HCT116 (cell line): ENCODE measurements around the gene MRPL44. TPM values are rescaled to one million over a fixed set of nuclear protein-coding genes. Genes with fewer than 3 reads are reported as not detected.

ENCODE experiments used
- ATAC-seq: fragments of 200-7000 bp; cut with Tn5 transposase; 2 replicates; pipeline ENCODE4 v1.9.1; 2020; ENCODE audit warnings: mild to moderate bottlenecking, moderate library complexity
- BruUV-seq: library from RNA; stranded (reverse); fragments of 400-500 nt; replicated peaks from 2 replicates; lab custom pipeline; 2021; lab: Mats Ljungman, UMichigan
- CTCF ChIA-PET: fragments of 300-600 bp; sonication (Branson Sonifier 250); formaldehyde crosslinking; loops from one replicate; lab custom pipeline; 2021; ENCODE audit warnings: antibody characterized with exemption; lab: Charles Lee
- POLR2A ChIA-PET: fragments of 300-600, 350-600 bp; sonication (Branson Sonifier 250); formaldehyde crosslinking; loops from one replicate; lab custom pipeline; 2021; ENCODE audit warnings: antibody characterized with exemption; lab: Charles Lee
- RAD21 ChIA-PET, 2 experiments: fragments of 300-600 bp; sonication (Branson Sonifier 250); formaldehyde crosslinking; loops; one replicate each; lab custom pipeline; 2023; ENCODE audit warnings: low total read pairs in 2 of 2; ENCODE audit not compliant: uncharacterized antibody in 2 of 2, unreplicated experiment in 2 of 2, low non-redundant PET in 1 of 2; lab: Charles Lee
- DNase-seq: peaks from one replicate; pipeline ENCODE4 v3.0.0-alpha.2; 2010; ENCODE audit warnings: low read depth, low spot score
- H2AFZ ChIP-seq: fragments of 200-600 bp; shearing (Covaris generic), sonication (generic); 2 replicates; pipeline ENCODE4 v1.6.1; 2017; ENCODE audit warnings: low read depth, mixed run types, mixed read lengths, antibody characterized with exemption, low read length; ENCODE audit not compliant: poor library complexity, severe bottlenecking
- H3K27ac ChIP-seq: 2 replicates; pipeline ENCODE4 v1.5.1; 2012; ENCODE audit warnings: low read depth, low read length
- H3K27me3 ChIP-seq: fragments of 200-600 bp; sonication (generic); 2 replicates; pipeline ENCODE4 v1.6.1; 2016; ENCODE audit warnings: mixed run types, low read length, mixed read lengths; ENCODE audit not compliant: insufficient read depth
- H3K36me3 ChIP-seq, 2 experiments: fragments of 200-500 bp in 1 of 2; fragments of 200-600 bp in 1 of 2; sonication (Bioruptor generic) in 1 of 2; sonication (generic) in 1 of 2; 2 replicates each; pipeline versions ENCODE4 v1.5.1 to v1.6.1; 2014 to 2016; ENCODE audit warnings: low read length in 2 of 2, inconsistent platforms in 1 of 2, mixed read lengths in 1 of 2, mixed run types in 1 of 2; ENCODE audit not compliant: insufficient read depth in 2 of 2, control insufficient read depth in 1 of 2
- H3K4me1 ChIP-seq, 2 experiments: fragments of 200-600 bp in 1 of 2; sonication (generic) in 1 of 2; 2 replicates each; pipeline versions ENCODE4 v1.5.1 to v1.6.1; 2012 to 2017; ENCODE audit warnings: low read length in 2 of 2, inconsistent platforms in 1 of 2, mild to moderate bottlenecking in 1 of 2, mixed read lengths in 1 of 2, mixed run types in 1 of 2, moderate library complexity in 1 of 2; ENCODE audit not compliant: insufficient read depth in 2 of 2, control insufficient read depth in 1 of 2
- H3K4me2 ChIP-seq: fragments of 200-600 bp; sonication (generic); 2 replicates; pipeline ENCODE4 v1.6.1; 2017; ENCODE audit warnings: mixed run types, low read length, mixed read lengths
- H3K4me3 ChIP-seq, 2 experiments: fragments of 200-600 bp in 1 of 2; sonication (generic) in 1 of 2; replicated peaks in 1 of 2; 2 replicates each; pipeline ENCODE4 v1.5.1; 2011 to 2016; ENCODE audit warnings: low read length in 2 of 2, control low read depth in 1 of 2, low read depth in 1 of 2, mild to moderate bottlenecking in 1 of 2, mixed read lengths in 1 of 2, mixed run types in 1 of 2
- H3K79me2 ChIP-seq: fragments of 200-600 bp; sonication (generic); 2 replicates; pipeline ENCODE4 v1.6.1; 2017; ENCODE audit warnings: mild to moderate bottlenecking, mixed run types, low read length, moderate library complexity, mixed read lengths; ENCODE audit not compliant: insufficient read depth
- H3K9ac ChIP-seq: fragments of 200-600 bp; sonication (generic); 2 replicates; pipeline ENCODE4 v1.6.1; 2016; ENCODE audit warnings: low read length, mixed read lengths
- H3K9me2 ChIP-seq: fragments of 200-600 bp; sonication (generic), shearing (Covaris generic); 2 replicates; pipeline ENCODE4 v1.6.1; 2017; ENCODE audit warnings: mixed run types, mild to moderate bottlenecking, moderate library complexity; ENCODE audit not compliant: insufficient read depth
- H3K9me3 ChIP-seq, 2 experiments: fragments of 200-500 bp in 1 of 2; fragments of 200-600 bp in 1 of 2; sonication (Bioruptor generic) in 1 of 2; sonication (generic) in 1 of 2; 2 replicates each; pipeline ENCODE4 v1.6.1; 2014 to 2017; ENCODE audit warnings: low read length in 2 of 2, mixed read lengths in 2 of 2, inconsistent platforms in 1 of 2, low read depth in 1 of 2, mild to moderate bottlenecking in 1 of 2, mixed run types in 1 of 2, moderate library complexity in 1 of 2; ENCODE audit not compliant: control insufficient read depth in 1 of 2, insufficient read depth in 1 of 2
- H4K20me1 ChIP-seq: fragments of 200-600 bp; sonication (generic), shearing (Covaris generic); 2 replicates; pipeline ENCODE4 v1.6.1; 2017; ENCODE audit warnings: mixed run types, mild to moderate bottlenecking, moderate library complexity; ENCODE audit not compliant: insufficient read depth
- ATF3 ChIP-seq: IDR thresholded peaks from 2 replicates; pipeline ENCODE4 v1.6.1; 2012
- CEBPB ChIP-seq: IDR thresholded peaks from 2 replicates; pipeline ENCODE4 v1.6.1; 2012; ENCODE audit warnings: low read depth
- EGR1 ChIP-seq: IDR thresholded peaks from 2 replicates; pipeline ENCODE4 v1.6.1; 2012; ENCODE audit warnings: low read depth
- EZH2phosphoT487 ChIP-seq: fragments of 200-600 bp; IDR thresholded peaks from 2 replicates; pipeline ENCODE4 v1.6.1; 2018; ENCODE audit warnings: antibody characterized with exemption, borderline replicate concordance
- RAD21 ChIP-seq: IDR thresholded peaks from 2 replicates; pipeline ENCODE4 v1.6.1; 2012; ENCODE audit warnings: low read depth, mild to moderate bottlenecking
- YY1 ChIP-seq: IDR thresholded peaks from 2 replicates; pipeline ENCODE4 v1.6.1; 2011; ENCODE audit warnings: low read length, low read depth, moderate library complexity, mild to moderate bottlenecking; ENCODE audit not compliant: insufficient replicate concordance; ENCODE audit errors: extremely low read depth
- ZNF274 ChIP-seq: fragments of 200-500 bp; sonication (Bioruptor generic); IDR thresholded peaks from 2 replicates; pipeline ENCODE4 v1.6.1; 2014; ENCODE audit warnings: mild to moderate bottlenecking, low read depth, low read length, inconsistent platforms
- intact Hi-C: fragments of 100-400 bp; cut with micrococcal nuclease; formaldehyde crosslinking; loops from 2 replicates; pipeline ENCODE4 v1.10.0; 2022
- total RNA-seq: library from RNA; stranded (reverse); gene quantifications from one replicate; pipeline ENCODE4 v1.2.1, GENCODE V29; 2021; ENCODE audit not compliant: unreplicated experiment

Gene MRPL44
- total RNA-seq, 1 experiment from 2014 or later, result 45.8 TPM

GRCh38 chr2:223908304-223908998 is 48.8 kb upstream of the MRPL44 start:
- no peak overlapping the region for H3K4me2 ChIP-seq
- H3K4me3 ChIP-seq, result no peak overlapping the region
- no peaks in the 10 kb centered on the region for H3K4me1 ChIP-seq
- 0 out of 2 replicates have a peak, but pooled peaks cover 5% of the 10 kb centered on the region for H4K20me1 ChIP-seq
- ChIA-PET CTCF (no interaction called here), RAD21 (no interaction called here), POLR2A (no interaction called here)
- H2AFZ ChIP-seq, result no peak overlapping the region
- no TSS peak for BruUV-seq
- H3K27ac ChIP-seq, result no peak overlapping the region
- peaks cover 0 to 4% of the 10 kb centered on the region in 2 experiments; a peak in 2 of 4 replicates for H3K36me3 ChIP-seq
- no peaks in the 10 kb centered on the region for H3K9me3 ChIP-seq
- no peaks in the 10 kb centered on the region for H3K9me2 ChIP-seq
- ATAC-seq (no peak), DNase-seq (no peak)
- no peaks in the 10 kb centered on the region for H3K27me3 ChIP-seq
- intact Hi-C loops, result no loop called here
- no peak overlapping the region for H3K9ac ChIP-seq
- TF ChIP-seq YY1 (no peak), RAD21 (no peak)
- H3K79me2 ChIP-seq, result peaks cover 14% of the 10 kb centered on the region; the same call in 1 of the 2 replicates

GRCh38 chr2:223909001-223909741 is 48.1 kb upstream of the MRPL44 start:
- H4K20me1 ChIP-seq, result 0 out of 2 replicates have a peak, but pooled peaks cover 5% of the 10 kb centered on the region
- no peak overlapping the region for H3K9ac ChIP-seq
- H3K27ac ChIP-seq, result no peak overlapping the region
- BruUV-seq, result no TSS peak
- no peaks in the 10 kb centered on the region for H3K9me2 ChIP-seq
- no peaks in the 10 kb centered on the region for H3K4me1 ChIP-seq
- ATAC-seq (no peak), DNase-seq (no peak)
- no peaks in the 10 kb centered on the region for H3K9me3 ChIP-seq
- peaks cover 0 to 4% of the 10 kb centered on the region in 2 experiments; a peak in 2 of 4 replicates for H3K36me3 ChIP-seq
- CTCF ChIA-PET, result no interaction called here
- POLR2A ChIA-PET, result no interaction called here
- peaks cover 14% of the 10 kb centered on the region; the same call in 1 of the 2 replicates for H3K79me2 ChIP-seq
- no peak for TF ChIP-seq ATF3
- no peak for TF ChIP-seq CEBPB
- TF ChIP-seq EZH2phosphoT487, result no peak
- TF ChIP-seq EGR1, result no peak
- no peak for TF ChIP-seq ZNF274
- RAD21 ChIA-PET, result no interaction called here
- no peaks in the 10 kb centered on the region for H3K27me3 ChIP-seq
- H3K4me3 ChIP-seq, result no peak overlapping the region
- H2AFZ ChIP-seq, result no peak overlapping the region
- intact Hi-C loops, result no loop called here
- no peak overlapping the region for H3K4me2 ChIP-seq
